Adrenal gland (tissue), 5 donors: ENCODE results near the gene TCF7L1.

Experiments used
- CTCF ChIP-seq, 6 experiments: fragments of 450-650 bp in 4 of 6; fragments of 200-600 bp in 2 of 6; sonication (generic) in 1 of 6; IDR thresholded peaks; 1 replicate in 5 of 6; 2 replicates in 1 of 6; pipeline versions ENCODE4 v1.5.1 to v1.8.0; 2016 to 2021; ENCODE audit warnings: antibody characterized with exemption in 6 of 6, mild to moderate bottlenecking in 2 of 6, moderate library complexity in 1 of 6
- POLR2A ChIP-seq, 2 donors: fragments of 450-650 bp; IDR thresholded peaks; one replicate each; pipeline ENCODE4 v1.6.1; 2017; ENCODE audit warnings: antibody characterized with exemption in 2 of 2, mild to moderate bottlenecking in 2 of 2, moderate library complexity in 1 of 2
- donor health status: DM: no; HTN: no; CAD: no.

- no peak for TF ChIP-seq POLR2A (IDR thresholded peaks at IDR 0.05)
- no peak for TF ChIP-seq CTCF (IDR thresholded peaks at IDR 0.05)
These were observed 181.7 kb downstream of the TCF7L1 start for GRCh38 chr2:85314884-85315242.
